Fibroblast of lung (primary cell): ENCODE measurements around the gene GRK5.

Source experiments
- CTCF ChIP-seq, 2 donors: IDR thresholded peaks in 1 of 2; conservative IDR thresholded peaks in 1 of 2; 1 replicate in 1 of 2; 2 replicates in 1 of 2; pipeline ENCODE4 v1.5.1; 2011 to 2012; ENCODE audit warnings: low read length in 2 of 2, control low read depth in 1 of 2, inconsistent platforms in 1 of 2, low read depth in 1 of 2, mild to moderate bottlenecking in 1 of 2
- EZH2 ChIP-seq: IDR thresholded peaks from 2 replicates; pipeline ENCODE4 v1.5.1; 2012; ENCODE audit warnings: low read length, control low read depth, mild to moderate bottlenecking; ENCODE audit errors: missing control alignments

- no peak for TF ChIP-seq CTCF (conservative IDR thresholded peaks at IDR 0.05 in 1 of 2, IDR thresholded peaks at IDR 0.05 in 1 of 2; ENCODE audit: low read depth in 1 of 2, low read length in 2 of 2)
- no peak for TF ChIP-seq EZH2
Observed at GRCh38 chr10:119445935-119446317, 238.6 kb downstream of the GRK5 start.
